Smooth muscle cell of the umbilical artery (primary cell): ENCODE measurements around the gene GTF2H3. TPM values are rescaled to one million over a fixed set of nuclear protein-coding genes. Genes with fewer than 3 reads are reported as not detected.

ENCODE experiments used
- total RNA-seq: library from RNA; depleted of rRNA; stranded (reverse); fragments of >200 nt; gene quantifications from 2 replicates; pipeline ENCODE4 v1.2.3, GENCODE V29; 2014

Gene GTF2H3
- 61.5 and 80.3 TPM in 2 replicates for total RNA-seq

GRCh38 chr12:123633379-123634141 is at the start of gene GTF2H3, which contains the start of gene EIF2B1:
Gene GTF2H3, plus strand, starts transcription at chr12:123633829. Its CDS starts 31 bp downstream, at chr12:123633860.
Gene EIF2B1, minus strand, starts transcription at chr12:123633686. Its CDS starts 129 bp downstream, at chr12:123633557.

GRCh38 chr12:123601602-123602489 is 31.8 kb upstream of the GTF2H3 start, which contains the start of gene DDX55:
Gene DDX55, plus strand, starts transcription at chr12:123602099. Its CDS starts 50 bp downstream, at chr12:123602149.

GRCh38 chr12:123670882-123671728 is 37.5 kb downstream of the GTF2H3 start, which contains the start of gene TCTN2:
Gene TCTN2, plus strand, starts transcription at chr12:123671113. Its CDS starts 128 bp downstream, at chr12:123671241.

Other genes starting within 250 kb of the GTF2H3 start
- gene KMT5A, start 249.7 kb upstream of the GTF2H3 start, total RNA-seq, result 34.7 and 55.7 TPM in 2 replicates
- gene RILPL2, start 197.1 kb upstream of the GTF2H3 start, total RNA-seq, result 2.1 and 2.2 TPM in 2 replicates
- gene SNRNP35, start 175.7 kb upstream of the GTF2H3 start, total RNA-seq, result 9.2 and 12.2 TPM in 2 replicates
- 7.7 and 11.2 TPM in 2 replicates for gene RILPL1, start 100.1 kb upstream of the GTF2H3 start, total RNA-seq
- gene TMED2, start 49.3 kb upstream of the GTF2H3 start, total RNA-seq, result 501 and 658 TPM in 2 replicates
- 19.6 and 22.0 TPM in 2 replicates for gene DDX55, start 31.7 kb upstream of the GTF2H3 start, total RNA-seq
- gene EIF2B1, start 143 bp upstream of the GTF2H3 start, total RNA-seq, result 49.9 and 66.2 TPM in 2 replicates
- gene TCTN2, start 37.3 kb downstream of the GTF2H3 start, total RNA-seq, result 6.6 and 6.8 TPM in 2 replicates
- 22.6 and 36.0 TPM in 2 replicates for gene ATP6V0A2, start 78.5 kb downstream of the GTF2H3 start, total RNA-seq
- 0.28 and 0.59 TPM in 2 replicates for gene DNAH10, start 128.5 kb downstream of the GTF2H3 start, total RNA-seq